ENCODE results near the gene RUSC2. TPM values are rescaled to one million over a fixed set of nuclear protein-coding genes. Genes with fewer than 3 reads are reported as not detected.

RUSC2 gene
- total RNA-seq, 1 experiment from 2014 or later: 11.6 TPM

DNA sequence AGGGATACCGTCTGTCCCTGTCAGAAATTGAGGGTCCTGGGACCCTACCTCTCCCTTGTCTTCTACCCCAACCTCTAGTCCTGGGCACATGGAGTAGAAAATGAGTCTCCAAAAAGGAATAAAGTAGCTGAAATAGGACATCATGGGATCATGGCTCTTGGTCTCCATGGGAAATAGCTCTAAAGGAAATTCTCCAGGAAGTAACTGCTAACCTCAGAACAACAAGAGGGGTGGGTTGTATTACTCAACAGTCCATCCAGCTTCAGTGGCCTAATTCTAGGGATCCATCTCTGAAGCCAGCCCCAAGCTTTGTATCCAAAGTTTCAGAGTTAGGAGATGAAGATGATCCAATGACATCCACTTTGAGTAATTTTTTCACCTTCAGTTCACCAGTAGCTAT is 11.0 kb upstream of the RUSC2 start (continued):
- TF ChIP-seq, protein P1, sequence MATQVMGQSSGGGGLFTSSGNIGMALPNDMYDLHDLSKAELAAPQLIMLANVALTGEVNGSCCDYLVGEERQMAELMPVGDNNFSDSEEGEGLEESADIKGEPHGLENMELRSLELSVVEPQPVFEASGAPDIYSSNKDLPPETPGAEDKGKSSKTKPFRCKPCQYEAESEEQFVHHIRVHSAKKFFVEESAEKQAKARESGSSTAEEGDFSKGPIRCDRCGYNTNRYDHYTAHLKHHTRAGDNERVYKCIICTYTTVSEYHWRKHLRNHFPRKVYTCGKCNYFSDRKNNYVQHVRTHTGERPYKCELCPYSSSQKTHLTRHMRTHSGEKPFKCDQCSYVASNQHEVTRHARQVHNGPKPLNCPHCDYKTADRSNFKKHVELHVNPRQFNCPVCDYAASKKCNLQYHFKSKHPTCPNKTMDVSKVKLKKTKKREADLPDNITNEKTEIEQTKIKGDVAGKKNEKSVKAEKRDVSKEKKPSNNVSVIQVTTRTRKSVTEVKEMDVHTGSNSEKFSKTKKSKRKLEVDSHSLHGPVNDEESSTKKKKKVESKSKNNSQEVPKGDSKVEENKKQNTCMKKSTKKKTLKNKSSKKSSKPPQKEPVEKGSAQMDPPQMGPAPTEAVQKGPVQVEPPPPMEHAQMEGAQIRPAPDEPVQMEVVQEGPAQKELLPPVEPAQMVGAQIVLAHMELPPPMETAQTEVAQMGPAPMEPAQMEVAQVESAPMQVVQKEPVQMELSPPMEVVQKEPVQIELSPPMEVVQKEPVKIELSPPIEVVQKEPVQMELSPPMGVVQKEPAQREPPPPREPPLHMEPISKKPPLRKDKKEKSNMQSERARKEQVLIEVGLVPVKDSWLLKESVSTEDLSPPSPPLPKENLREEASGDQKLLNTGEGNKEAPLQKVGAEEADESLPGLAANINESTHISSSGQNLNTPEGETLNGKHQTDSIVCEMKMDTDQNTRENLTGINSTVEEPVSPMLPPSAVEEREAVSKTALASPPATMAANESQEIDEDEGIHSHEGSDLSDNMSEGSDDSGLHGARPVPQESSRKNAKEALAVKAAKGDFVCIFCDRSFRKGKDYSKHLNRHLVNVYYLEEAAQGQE (IDR thresholded peaks at IDR 0.05; ENCODE audit: low read depth): no peak
- TF ChIP-seq EGR1 (IDR thresholded peaks at IDR 0.05; ENCODE audit: low read depth) (no peak), ZNF274 (IDR thresholded peaks at IDR 0.05; ENCODE audit: low read depth, low read length) (no peak)
- TF ChIP-seq, protein P2, sequence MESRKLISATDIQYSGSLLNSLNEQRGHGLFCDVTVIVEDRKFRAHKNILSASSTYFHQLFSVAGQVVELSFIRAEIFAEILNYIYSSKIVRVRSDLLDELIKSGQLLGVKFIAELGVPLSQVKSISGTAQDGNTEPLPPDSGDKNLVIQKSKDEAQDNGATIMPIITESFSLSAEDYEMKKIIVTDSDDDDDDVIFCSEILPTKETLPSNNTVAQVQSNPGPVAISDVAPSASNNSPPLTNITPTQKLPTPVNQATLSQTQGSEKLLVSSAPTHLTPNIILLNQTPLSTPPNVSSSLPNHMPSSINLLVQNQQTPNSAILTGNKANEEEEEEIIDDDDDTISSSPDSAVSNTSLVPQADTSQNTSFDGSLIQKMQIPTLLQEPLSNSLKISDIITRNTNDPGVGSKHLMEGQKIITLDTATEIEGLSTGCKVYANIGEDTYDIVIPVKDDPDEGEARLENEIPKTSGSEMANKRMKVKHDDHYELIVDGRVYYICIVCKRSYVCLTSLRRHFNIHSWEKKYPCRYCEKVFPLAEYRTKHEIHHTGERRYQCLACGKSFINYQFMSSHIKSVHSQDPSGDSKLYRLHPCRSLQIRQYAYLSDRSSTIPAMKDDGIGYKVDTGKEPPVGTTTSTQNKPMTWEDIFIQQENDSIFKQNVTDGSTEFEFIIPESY (IDR thresholded peaks at IDR 0.05; ENCODE audit: extremely low read depth, insufficient replicate concordance, low read length): no peak

DNA sequence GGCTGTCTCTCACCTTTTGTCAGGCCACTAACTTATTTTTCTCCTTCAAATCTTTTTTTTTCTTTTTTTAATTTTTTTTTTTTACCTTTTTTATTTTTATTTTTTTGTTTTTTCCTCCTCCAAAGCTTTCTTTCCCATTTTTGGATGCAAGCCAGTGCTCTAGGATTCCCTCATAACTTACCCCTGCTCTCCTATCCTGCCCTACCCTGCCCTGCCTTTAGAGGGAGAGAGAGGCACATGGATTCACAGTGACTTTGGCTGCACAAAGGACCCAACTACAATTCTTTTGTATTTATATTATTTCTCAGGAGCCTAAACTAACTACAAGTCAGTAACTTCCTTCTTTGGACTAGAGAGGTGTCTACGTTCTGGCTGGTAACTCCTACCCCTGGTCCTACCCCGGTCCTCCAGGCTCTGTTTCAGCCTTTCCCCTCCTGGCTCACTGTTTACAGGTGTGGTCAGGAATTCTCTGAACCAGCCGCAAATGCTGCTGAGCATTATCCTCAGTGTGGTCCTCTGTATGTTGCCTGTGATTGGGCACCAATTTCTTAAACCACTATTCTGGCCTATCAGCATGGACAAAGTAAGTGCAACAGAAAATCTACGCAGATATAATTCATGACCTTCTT is 8.4 kb upstream of the RUSC2 start:
- no peak overlapping the region for H3K4me2 ChIP-seq (ENCODE audit: low read length)

More for the DNA sequence above, 8.4 kb upstream of the RUSC2 start:
- ATAC-seq (peak; percentile 64), DNase-seq (ENCODE audit: low read depth, low spot score) (peak; percentile 54)
- RAD21 ChIA-PET (ENCODE audit: low non-redundant PET in 1 of 2, low total read pairs in 2 of 2, uncharacterized antibody in 2 of 2, unreplicated experiment in 2 of 2): no interaction called here
- Histone ChIP-seq H3K79me2 (ENCODE audit: insufficient read depth, low read length) (no peaks in the 10 kb centered on the region), H3K27me3 (ENCODE audit: insufficient read depth, low read length) (no peaks in the 10 kb centered on the region), H3K36me3 (ENCODE audit: control insufficient read depth in 1 of 2, insufficient read depth in 2 of 2, low read length in 2 of 2) (no peaks in the 10 kb centered on the region), H3K9ac (ENCODE audit: low read length) (no peak overlapping the region), H3K9me3 (ENCODE audit: control insufficient read depth in 1 of 2, insufficient read depth in 1 of 2, low read depth in 1 of 2, low read length in 2 of 2) (no peaks in the 10 kb centered on the region), H3K4me1 (ENCODE audit: control insufficient read depth in 1 of 2, insufficient read depth in 2 of 2, low read length in 2 of 2) (no peaks in the 10 kb centered on the region), H3K9me2 (ENCODE audit: insufficient read depth) (no peaks in the 10 kb centered on the region), H3K27ac (ENCODE audit: low read depth, low read length) (no peak overlapping the region), H2AFZ (ENCODE audit: low read depth, low read length, poor library complexity, severe bottlenecking) (peak overlapping the region; percentile 60), H4K20me1 (ENCODE audit: insufficient read depth) (no peaks in the 10 kb centered on the region), H3K4me3 (replicated peaks in 1 of 2; ENCODE audit: low read depth in 1 of 2, low read length in 2 of 2) (no peak overlapping the region)
- no TSS peak for BruUV-seq (replicated peaks)
- intact Hi-C loops (cut with micrococcal nuclease): loop anchor here (1.0 kb wide), 1 partner anchor 73 kb away; no protein-coding TSS in a partner anchor
- no peak for TF ChIP-seq JUND (IDR thresholded peaks at IDR 0.05)
- no peak for TF ChIP-seq SP1 (IDR thresholded peaks at IDR 0.05; ENCODE audit: low read depth)
- TF ChIP-seq EGR1 (IDR thresholded peaks at IDR 0.05; ENCODE audit: low read depth): no peak
- TF ChIP-seq, protein P3, sequence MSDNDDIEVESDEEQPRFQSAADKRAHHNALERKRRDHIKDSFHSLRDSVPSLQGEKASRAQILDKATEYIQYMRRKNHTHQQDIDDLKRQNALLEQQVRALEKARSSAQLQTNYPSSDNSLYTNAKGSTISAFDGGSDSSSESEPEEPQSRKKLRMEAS (IDR thresholded peaks at IDR 0.05): no peak
- TF ChIP-seq, protein P4, sequence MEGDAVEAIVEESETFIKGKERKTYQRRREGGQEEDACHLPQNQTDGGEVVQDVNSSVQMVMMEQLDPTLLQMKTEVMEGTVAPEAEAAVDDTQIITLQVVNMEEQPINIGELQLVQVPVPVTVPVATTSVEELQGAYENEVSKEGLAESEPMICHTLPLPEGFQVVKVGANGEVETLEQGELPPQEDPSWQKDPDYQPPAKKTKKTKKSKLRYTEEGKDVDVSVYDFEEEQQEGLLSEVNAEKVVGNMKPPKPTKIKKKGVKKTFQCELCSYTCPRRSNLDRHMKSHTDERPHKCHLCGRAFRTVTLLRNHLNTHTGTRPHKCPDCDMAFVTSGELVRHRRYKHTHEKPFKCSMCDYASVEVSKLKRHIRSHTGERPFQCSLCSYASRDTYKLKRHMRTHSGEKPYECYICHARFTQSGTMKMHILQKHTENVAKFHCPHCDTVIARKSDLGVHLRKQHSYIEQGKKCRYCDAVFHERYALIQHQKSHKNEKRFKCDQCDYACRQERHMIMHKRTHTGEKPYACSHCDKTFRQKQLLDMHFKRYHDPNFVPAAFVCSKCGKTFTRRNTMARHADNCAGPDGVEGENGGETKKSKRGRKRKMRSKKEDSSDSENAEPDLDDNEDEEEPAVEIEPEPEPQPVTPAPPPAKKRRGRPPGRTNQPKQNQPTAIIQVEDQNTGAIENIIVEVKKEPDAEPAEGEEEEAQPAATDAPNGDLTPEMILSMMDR (IDR thresholded peaks at IDR 0.05 in 2 of 3, conservative IDR thresholded peaks at IDR 0.05 in 1 of 3; ENCODE audit: borderline replicate concordance in 1 of 3, insufficient read depth in 1 of 3, low read depth in 2 of 3, low read length in 2 of 3): peak; percentile 78 to 93 (median 87)
- peak; percentile 94 for TF ChIP-seq RAD21 (IDR thresholded peaks at IDR 0.05; ENCODE audit: low read depth)
- POLR2A ChIA-PET: no interaction called here
- CTCF ChIA-PET: interaction anchor here (0.6 to 1.0 kb wide), 4 partner anchors 10 to 582 kb away, joined by 3 to 29 read pairs (median 4); no protein-coding TSS in a partner anchor

All from HCT116 (cell line).